ENCODE measurements around the gene SREBF1. TPM values are rescaled to one million over a fixed set of nuclear protein-coding genes. Genes with fewer than 3 reads are reported as not detected.

The SREBF1 gene
- total RNA-seq, 1 experiment from 2014 or later, result 167 TPM

DNA sequence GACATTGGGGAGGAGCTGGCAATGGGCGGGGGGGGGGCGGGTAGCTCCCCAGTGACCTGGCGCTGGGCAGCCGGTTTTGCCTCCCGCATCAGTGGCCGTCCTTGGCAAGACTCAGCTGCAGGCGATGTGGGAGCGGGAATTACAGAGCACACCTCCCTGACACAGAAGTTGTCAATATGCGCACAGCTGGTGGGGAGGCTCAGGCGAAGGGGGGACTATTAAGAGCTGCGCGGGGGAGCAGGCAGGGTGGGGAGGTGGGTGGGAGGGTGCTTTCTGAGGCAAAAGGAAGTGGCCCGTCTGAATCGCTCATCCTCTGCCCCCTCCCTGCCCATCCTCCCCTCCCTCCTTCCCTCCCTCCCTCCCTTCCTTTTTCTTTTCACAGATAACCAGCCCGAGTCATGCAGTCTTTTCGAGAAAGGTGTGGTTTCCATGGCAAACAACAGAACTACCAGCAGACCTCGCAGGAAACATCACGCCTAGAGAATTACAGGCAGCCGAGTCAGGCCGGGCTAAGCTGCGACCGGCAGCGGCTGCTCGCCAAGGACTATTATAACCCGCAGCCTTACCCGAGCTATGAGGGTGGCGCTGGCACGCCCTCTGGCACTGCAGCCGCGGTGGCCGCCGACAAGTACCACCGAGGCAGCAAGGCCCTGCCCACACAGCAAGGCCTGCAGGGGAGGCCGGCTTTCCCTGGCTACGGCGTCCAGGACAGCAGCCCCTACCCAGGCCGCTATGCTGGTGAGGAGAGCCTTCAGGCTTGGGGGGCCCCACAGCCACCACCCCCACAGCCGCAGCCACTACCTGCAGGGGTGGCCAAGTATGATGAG is 44.0 kb downstream of the SREBF1 start:
- TF ChIP-seq, protein P1, sequence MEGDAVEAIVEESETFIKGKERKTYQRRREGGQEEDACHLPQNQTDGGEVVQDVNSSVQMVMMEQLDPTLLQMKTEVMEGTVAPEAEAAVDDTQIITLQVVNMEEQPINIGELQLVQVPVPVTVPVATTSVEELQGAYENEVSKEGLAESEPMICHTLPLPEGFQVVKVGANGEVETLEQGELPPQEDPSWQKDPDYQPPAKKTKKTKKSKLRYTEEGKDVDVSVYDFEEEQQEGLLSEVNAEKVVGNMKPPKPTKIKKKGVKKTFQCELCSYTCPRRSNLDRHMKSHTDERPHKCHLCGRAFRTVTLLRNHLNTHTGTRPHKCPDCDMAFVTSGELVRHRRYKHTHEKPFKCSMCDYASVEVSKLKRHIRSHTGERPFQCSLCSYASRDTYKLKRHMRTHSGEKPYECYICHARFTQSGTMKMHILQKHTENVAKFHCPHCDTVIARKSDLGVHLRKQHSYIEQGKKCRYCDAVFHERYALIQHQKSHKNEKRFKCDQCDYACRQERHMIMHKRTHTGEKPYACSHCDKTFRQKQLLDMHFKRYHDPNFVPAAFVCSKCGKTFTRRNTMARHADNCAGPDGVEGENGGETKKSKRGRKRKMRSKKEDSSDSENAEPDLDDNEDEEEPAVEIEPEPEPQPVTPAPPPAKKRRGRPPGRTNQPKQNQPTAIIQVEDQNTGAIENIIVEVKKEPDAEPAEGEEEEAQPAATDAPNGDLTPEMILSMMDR (conservative IDR thresholded peaks at IDR 0.05; ENCODE audit: low read depth, low read length), result no peak
- TF ChIP-seq EZH2 (IDR thresholded peaks at IDR 0.05; ENCODE audit: low read length, unreplicated experiment) (no peak), EZH2phosphoT487 (IDR thresholded peaks at IDR 0.05; ENCODE audit: borderline replicate concordance, low read length) (no peak)
- CTCF ChIA-PET, result no interaction called here
- intact Hi-C loops (cut with micrococcal nuclease), result no loop called here
- H3K79me2 ChIP-seq (ENCODE audit: low read length), result peaks cover 6% of the 10 kb centered on the region; the same call in 1 of the 2 replicates
- no peaks in the 10 kb centered on the region for H4K20me1 ChIP-seq (ENCODE audit: low read length)
- H3K9ac ChIP-seq (ENCODE audit: low read length), result no peak overlapping the region
- no peaks in the 10 kb centered on the region for H3F3A ChIP-seq (ENCODE audit: low read length, unreplicated experiment)
- H3K4me3 ChIP-seq (ENCODE audit: low read length), result no peak overlapping the region
- H3K27ac ChIP-seq (ENCODE audit: low read length), result no peak overlapping the region
- no TSS peak for BruUV-seq (replicated peaks)
- no peak overlapping the region for H2AFZ ChIP-seq (ENCODE audit: low read length)
- POLR2A ChIA-PET (ENCODE audit: unreplicated experiment), result no interaction called here
- H3K9me3 ChIP-seq (ENCODE audit: low read length), result no peaks in the 10 kb centered on the region
- H3K27me3 ChIP-seq (ENCODE audit: low read length), result no peaks in the 10 kb centered on the region
- DNase-seq, result peak; percentile 7
- no peaks in the 10 kb centered on the region for H3K4me1 ChIP-seq (ENCODE audit: insufficient read depth, low read length)
- ATAC-seq, result peak; percentile 40; the same call in 1 of the 2 replicates
- no peaks in the 10 kb centered on the region for H3K9me2 ChIP-seq (replicated peaks; ENCODE audit: low read length)
- H3K4me2 ChIP-seq (ENCODE audit: low read length), result no peak overlapping the region
- H3K36me3 ChIP-seq (ENCODE audit: low read depth, low read length), result peaks cover 15% of the 10 kb centered on the region

- Histone ChIP-seq H3K27ac (ENCODE audit: low read length) (no peak overlapping the region), H3K9me2 (replicated peaks; ENCODE audit: low read length) (no peaks in the 10 kb centered on the region), H3K9ac (ENCODE audit: low read length) (no peak overlapping the region), H3K27me3 (ENCODE audit: low read length) (no peaks in the 10 kb centered on the region), H3K9me3 (ENCODE audit: low read length) (no peaks in the 10 kb centered on the region), H3F3A (ENCODE audit: low read length, unreplicated experiment) (no peaks in the 10 kb centered on the region), H2AFZ (ENCODE audit: low read length) (no peak overlapping the region), H3K79me2 (ENCODE audit: low read length) (peaks cover 12% of the 10 kb centered on the region; the same call in 1 of the 2 replicates), H3K4me1 (ENCODE audit: insufficient read depth, low read length) (no peaks in the 10 kb centered on the region), H3K36me3 (ENCODE audit: low read depth, low read length) (peaks cover 15% of the 10 kb centered on the region), H3K4me3 (ENCODE audit: low read length) (no peak overlapping the region), H3K4me2 (ENCODE audit: low read length) (no peak overlapping the region), H4K20me1 (ENCODE audit: low read length) (no peaks in the 10 kb centered on the region)
- BruUV-seq (replicated peaks), result no TSS peak
- intact Hi-C loops (cut with micrococcal nuclease), result no loop called here
- DNase-seq (no peak), ATAC-seq (no peak)
- no peak for TF ChIP-seq EZH2 (IDR thresholded peaks at IDR 0.05; ENCODE audit: low read length, unreplicated experiment)
- TF ChIP-seq, protein P1 (conservative IDR thresholded peaks at IDR 0.05; ENCODE audit: low read depth, low read length), result no peak
- POLR2A ChIA-PET (ENCODE audit: unreplicated experiment), result no interaction called here
- CTCF ChIA-PET, result no interaction called here
These were observed 44.7 kb downstream of the SREBF1 start for GRCh38 chr17:17792037-17792550.
